GM12878 (cell line): ENCODE results near the gene DIRAS3. TPM values are rescaled to one million over a fixed set of nuclear protein-coding genes. Genes with fewer than 3 reads are reported as not detected.

Source experiments
- ATAC-seq: fragments of 200-7000 bp; cut with Tn5 transposase; 3 replicates; pipeline ENCODE4 v1.9.1; 2020; ENCODE audit warnings: mild to moderate bottlenecking, moderate library complexity
- BruUV-seq: library from RNA; stranded (reverse); fragments of 400-500 nt; replicated peaks from 2 replicates; lab custom pipeline; 2021; lab: Mats Ljungman, UMichigan
- CTCF ChIA-PET: fragments of 300-600 bp; sonication (Branson Sonifier 250); formaldehyde crosslinking; extraction: SDS; loops from one replicate; lab custom pipeline; 2021; ENCODE audit warnings: inconsistent platforms; lab: Yijun Ruan, JAX
- POLR2A ChIA-PET: fragments of 350-600 bp; formaldehyde crosslinking; extraction: SDS; loops from one replicate; lab custom pipeline; 2021; ENCODE audit warnings: inconsistent platforms; lab: Charles Lee
- RAD21 ChIA-PET: fragments of 300-600 bp; sonication (Branson Sonifier 250); formaldehyde crosslinking; loops from one replicate; lab custom pipeline; 2023; ENCODE audit warnings: antibody characterized with exemption; ENCODE audit not compliant: unreplicated experiment; lab: Charles Lee
- SMC1A ChIA-PET: fragments of 300-600 bp; sonication (Branson Sonifier 250); formaldehyde crosslinking; loops from one replicate; lab custom pipeline; 2023; ENCODE audit not compliant: unreplicated experiment, uncharacterized antibody; lab: Charles Lee
- DNase-seq: peaks from one replicate; pipeline ENCODE4 v3.0.0-alpha.2; 2011; ENCODE audit warnings: low read depth, low spot score
- FAIRE-seq: peaks from 3 replicates; lab custom pipeline; 2011; peaks lifted over from hg19 to GRCh38; lab: Jason Lieb, UNC
- H2AFZ ChIP-seq: 2 replicates; pipeline ENCODE4 v1.6.0; 2011; ENCODE audit warnings: low read depth, low read length, control low read depth; ENCODE audit not compliant: control insufficient read depth
- H3K27ac ChIP-seq: 2 replicates; pipeline ENCODE4 v1.5.1; 2011; ENCODE audit warnings: control low read depth; ENCODE audit not compliant: control insufficient read depth, insufficient read depth
- H3K27me3 ChIP-seq, 2 experiments: replicated peaks in 1 of 2; 2 replicates each; pipeline versions ENCODE4 v1.6.0 to v1.6.1; 2011; ENCODE audit warnings: low read length in 1 of 2; ENCODE audit not compliant: control insufficient read depth in 2 of 2, insufficient read depth in 2 of 2
- H3K36me3 ChIP-seq, 2 experiments: 2 replicates each; pipeline ENCODE4 v1.5.1; 2011; ENCODE audit warnings: low read length in 1 of 2; ENCODE audit not compliant: control insufficient read depth in 2 of 2, insufficient read depth in 2 of 2
- H3K4me1 ChIP-seq: 2 replicates; pipeline ENCODE4 v1.6.1; 2011; ENCODE audit warnings: mild to moderate bottlenecking, low read length, moderate library complexity, mixed read lengths; ENCODE audit not compliant: control insufficient read depth, insufficient read depth
- H3K4me2 ChIP-seq: 2 replicates; pipeline ENCODE4 v1.6.0; 2011; ENCODE audit warnings: control low read depth; ENCODE audit not compliant: control insufficient read depth, insufficient read depth
- H3K4me3 ChIP-seq: fragments of 200-600 bp; sonication (generic); 2 replicates; pipeline ENCODE4 v1.5.1; 2016
- H3K79me2 ChIP-seq: 2 replicates; pipeline ENCODE4 v1.6.0; 2011; ENCODE audit warnings: low read length; ENCODE audit not compliant: control insufficient read depth, insufficient read depth
- H3K9ac ChIP-seq: 2 replicates; pipeline ENCODE4 v1.8.0; 2011; ENCODE audit warnings: low read length, control low read depth, mixed read lengths; ENCODE audit not compliant: control insufficient read depth, insufficient read depth
- H3K9me3 ChIP-seq: replicated peaks from 3 replicates; pipeline ENCODE4 v1.5.1; 2011; ENCODE audit warnings: mild to moderate bottlenecking, low read length; ENCODE audit not compliant: control insufficient read depth, insufficient read depth
- H4K20me1 ChIP-seq: 2 replicates; pipeline ENCODE4 v1.6.0; 2011; ENCODE audit not compliant: control insufficient read depth, insufficient read depth
- ATF7 ChIP-seq: fragments of 450-650 bp; IDR thresholded peaks from 2 replicates; pipeline ENCODE4 v1.6.1; 2016; ENCODE audit warnings: low read depth, mild to moderate bottlenecking
- CUX1 ChIP-seq: IDR thresholded peaks from 2 replicates; pipeline ENCODE4 v1.6.1; 2012; ENCODE audit warnings: improper control_type of control experiment, low read depth, low read length; ENCODE audit not compliant: insufficient replicate concordance
- DPF2 ChIP-seq: fragments of 450-650 bp; IDR thresholded peaks from 2 replicates; pipeline ENCODE4 v1.6.1; 2017; ENCODE audit warnings: mild to moderate bottlenecking
- E4F1 ChIP-seq: fragments of 450-650 bp; IDR thresholded peaks from 2 replicates; pipeline ENCODE4 v1.6.1; 2018; ENCODE audit warnings: borderline replicate concordance, mild to moderate bottlenecking; ENCODE audit not compliant: partially characterized antibody
- EGR1 ChIP-seq, 2 experiments: IDR thresholded peaks; 1 replicate in 1 of 2; 2 replicates in 1 of 2; pipeline ENCODE4 v1.6.1; 2011 to 2012; ENCODE audit warnings: low read depth in 2 of 2, low read length in 2 of 2, borderline replicate concordance in 1 of 2, mild to moderate bottlenecking in 1 of 2, moderate library complexity in 1 of 2
- EP300 ChIP-seq, 2 experiments: fragments of 150-350 bp in 1 of 2; IDR thresholded peaks; 2 replicates each; pipeline ENCODE4 v1.6.1; 2011 to 2012; ENCODE audit warnings: low read depth in 2 of 2, low read length in 2 of 2, borderline replicate concordance in 1 of 2, improper control_type of control experiment in 1 of 2, inconsistent platforms in 1 of 2; ENCODE audit not compliant: control insufficient read depth in 1 of 2
- GATAD2B ChIP-seq: fragments of 450-650 bp; conservative IDR thresholded peaks from 2 replicates; pipeline ENCODE4 v1.6.1; 2017; ENCODE audit warnings: low read depth, mild to moderate bottlenecking, moderate library complexity
- MEF2B ChIP-seq: fragments of 450-650 bp; IDR thresholded peaks from 2 replicates; pipeline ENCODE4 v1.6.1; 2018; ENCODE audit warnings: mild to moderate bottlenecking, moderate library complexity; ENCODE audit not compliant: partially characterized antibody, poor library complexity, severe bottlenecking
- NFYA ChIP-seq: IDR thresholded peaks from 2 replicates; pipeline ENCODE4 v1.6.1; 2011; ENCODE audit warnings: low read depth, mild to moderate bottlenecking, low read length, improper control_type of control experiment, borderline replicate concordance
- ZBTB33 ChIP-seq: fragments of 450-650 bp; IDR thresholded peaks from 2 replicates; pipeline ENCODE4 v1.6.1; 2017; ENCODE audit warnings: mild to moderate bottlenecking
- ZNF217 ChIP-seq: fragments of 450-650 bp; IDR thresholded peaks from 2 replicates; pipeline ENCODE4 v1.6.1; 2017; ENCODE audit warnings: antibody characterized with exemption, mild to moderate bottlenecking
- WGBS: methylation state at CpG from one replicate; pipeline ENCODE4 v1.1.6; 2016; ENCODE audit warnings: low lambda C conversion rate; ENCODE audit not compliant: insufficient replicate concordance, insufficient coverage; ENCODE audit errors: missing lambda C conversion rate; 5-methylcytosine and 5-hydroxymethylcytosine counted together
- in situ Hi-C: fragments of 300-500 bp; cut with MboI; formaldehyde crosslinking; loops from 9 replicates; pipeline ENCODE4 v1.14.3; 2018; ENCODE audit warnings: mixed read lengths
- intact Hi-C: fragments of 100-400 bp; cut with micrococcal nuclease; formaldehyde crosslinking; loops from one replicate; pipeline ENCODE4 v1.14.2; 2022; ENCODE audit not compliant: unreplicated experiment
- polyA plus RNA-seq, 11 experiments: library from polyadenylated mRNA; depleted of rRNA in 4 of 11; unstranded in 6 of 11; stranded (reverse) in 5 of 11; fragments of >200 nt; fragmentation: Nextera tagmentation in 4 of 11; fragmentation: Illumina TruSeq in 1 of 11; extraction: Ambion mirVana in 4 of 11; extraction: Trizol in 1 of 11; gene quantifications; 1 replicate in 1 of 11; 2 replicates in 10 of 11; pipeline versions ENCODE4 v1.2.1 to v1.2.3, GENCODE V29; 2011 to 2016; ENCODE audit warnings: inconsistent platforms in 2 of 11, missing spikeins in 2 of 11, low read depth in 1 of 11
- total RNA-seq, 4 experiments: library from RNA; depleted of rRNA in 3 of 4; stranded (reverse); fragments of >200 nt in 3 of 4; fragmentation: Illumina TruSeq in 1 of 4; extraction: Trizol in 1 of 4; gene quantifications; 2 replicates each; pipeline versions ENCODE4 v1.2.1 to v1.2.3, GENCODE V29; 2013 to 2021

Gene DIRAS3
- total and polyA plus RNA-seq, 10 of the 15 experiments (the other 5 are each of a cell fraction or from before 2014, with no cell fraction given), result not detected

GRCh38 chr1:68045511-68046180, 4.8 kb downstream of the DIRAS3 start (continued):
- no peak for TF ChIP-seq E4F1

GRCh38 chr1:68043443-68044090, 6.9 kb downstream of the DIRAS3 start:
- Histone ChIP-seq H3K4me1 (no peaks in the 10 kb centered on the region), H3K36me3 (no peaks in the 10 kb centered on the region), H3K27ac (no peak overlapping the region)
- TF ChIP-seq GATAD2B (no peak), ZBTB33 (no peak), ZNF217 (no peak), CUX1 (no peak), NFYA (no peak), MEF2B (no peak), DPF2 (no peak), EGR1 (IDR thresholded peaks at IDR 0.05; ENCODE audit: borderline replicate concordance in 1 of 2, low read depth in 2 of 2, low read length in 2 of 2) (no peak), EP300 (IDR thresholded peaks at IDR 0.05; ENCODE audit: borderline replicate concordance in 1 of 2, control insufficient read depth in 1 of 2, low read depth in 2 of 2, low read length in 2 of 2) (no peak), ATF7 (no peak)
- TF ChIP-seq, all 136 proteins: peak for 0
- Histone ChIP-seq H3K4me3 (no peak overlapping the region), H4K20me1 (no peaks in the 10 kb centered on the region), H3K79me2 (no peaks in the 10 kb centered on the region), H3K27me3 (no peaks in the 10 kb centered on the region), H3K4me2 (no peak overlapping the region), H3K9me3 (no peaks in the 10 kb centered on the region), H3K9ac (no peak overlapping the region), H2AFZ (no peak overlapping the region)
- 35% methylated on average over 22 of the region's 22 CpGs for WGBS
- POLR2A ChIA-PET, result no interaction called here
- in situ Hi-C loops, result no loop called here
- ATAC-seq, result no peak
- DNase-seq, result no peak
- SMC1A ChIA-PET, result interaction anchor here (0.7 kb wide), 1 partner anchor 35 kb away, joined by 3 read pairs; no protein-coding TSS in a partner anchor
- no TSS peak for BruUV-seq
- intact Hi-C loops, result no loop called here
- RAD21 ChIA-PET, result no interaction called here
- no peak for FAIRE-seq
- CTCF ChIA-PET, result no interaction called here
